ENCODE measurements around the gene SEC11A.

DNA sequence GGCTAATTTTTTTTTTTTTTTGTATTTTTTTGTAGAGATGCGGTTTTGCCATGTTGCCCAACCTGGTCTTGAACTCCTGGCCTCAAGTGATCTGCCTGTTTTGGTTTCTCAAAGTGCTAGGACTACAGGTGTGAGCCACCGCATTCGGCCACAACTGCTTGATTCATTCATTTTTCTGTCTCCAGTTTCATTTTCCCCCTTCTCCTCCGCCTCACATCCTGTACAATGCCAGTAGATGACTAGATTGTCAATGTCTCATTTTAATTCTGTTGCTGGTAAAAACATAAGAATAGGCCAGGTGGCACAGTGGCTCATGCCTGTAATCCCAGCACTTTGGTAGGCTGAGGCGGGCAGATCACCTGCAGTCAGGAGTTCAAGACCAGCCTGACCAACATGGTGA, 20.4 kb upstream of the SEC11A start:
- TF ChIP-seq POLR2A (IDR thresholded peaks at IDR 0.05; ENCODE audit: low read depth, low read length) (no peak), POLR2AphosphoS5 (IDR thresholded peaks at IDR 0.05; ENCODE audit: low read depth, low read length) (no peak)
